ENCODE data around the gene CCN5. TPM values are rescaled to one million over a fixed set of nuclear protein-coding genes. Genes with fewer than 3 reads are reported as not detected.

CCN5 gene
- total RNA-seq, 2 experiments from 2014 or later: not detected

DNA sequence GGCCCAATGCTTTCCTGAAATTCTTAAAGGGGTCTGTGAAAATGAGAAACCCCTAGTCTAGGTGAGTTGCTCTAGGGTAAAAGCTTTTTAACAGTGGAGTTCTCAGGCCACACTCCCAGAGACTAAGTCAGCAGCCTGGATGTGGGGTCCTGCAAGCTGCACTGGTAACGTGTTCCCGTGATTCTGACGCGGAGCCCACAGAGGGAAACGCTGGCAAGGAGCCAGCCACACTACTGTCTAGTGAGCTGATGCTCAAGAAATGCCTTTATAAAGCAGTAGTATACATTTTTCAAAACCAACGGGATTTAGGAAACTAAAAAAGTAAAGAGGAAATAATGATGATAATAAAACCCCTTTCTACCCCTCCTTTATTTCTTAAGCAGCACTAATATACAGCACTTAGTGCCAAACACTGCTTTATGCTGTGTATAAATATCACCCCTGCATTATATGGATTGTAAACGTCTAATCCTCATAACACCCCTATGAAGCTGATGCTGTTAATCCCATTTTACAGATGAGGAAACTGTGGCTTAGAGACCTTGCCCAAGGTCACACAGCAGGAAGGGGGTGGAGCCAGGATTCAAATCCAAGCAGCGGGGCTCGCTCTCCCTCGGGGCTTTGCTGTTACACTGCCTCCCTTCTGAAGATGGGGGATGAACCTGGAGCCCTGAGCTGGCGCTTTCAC is 55.5 kb downstream of the CCN5 start:
- Mint-ChIP-seq H3K36me3 (ENCODE audit: low read depth) (no peaks in the 10 kb centered on the region), H3K4me1 (ENCODE audit: low read depth) (no peaks in the 10 kb centered on the region), H3K4me3 (no peak overlapping the region), H3K27me3 (peaks cover 2% of the 10 kb centered on the region), H3K27ac (no peak overlapping the region), H3K9me3 (no peaks in the 10 kb centered on the region)
- TF ChIP-seq, protein P1, sequence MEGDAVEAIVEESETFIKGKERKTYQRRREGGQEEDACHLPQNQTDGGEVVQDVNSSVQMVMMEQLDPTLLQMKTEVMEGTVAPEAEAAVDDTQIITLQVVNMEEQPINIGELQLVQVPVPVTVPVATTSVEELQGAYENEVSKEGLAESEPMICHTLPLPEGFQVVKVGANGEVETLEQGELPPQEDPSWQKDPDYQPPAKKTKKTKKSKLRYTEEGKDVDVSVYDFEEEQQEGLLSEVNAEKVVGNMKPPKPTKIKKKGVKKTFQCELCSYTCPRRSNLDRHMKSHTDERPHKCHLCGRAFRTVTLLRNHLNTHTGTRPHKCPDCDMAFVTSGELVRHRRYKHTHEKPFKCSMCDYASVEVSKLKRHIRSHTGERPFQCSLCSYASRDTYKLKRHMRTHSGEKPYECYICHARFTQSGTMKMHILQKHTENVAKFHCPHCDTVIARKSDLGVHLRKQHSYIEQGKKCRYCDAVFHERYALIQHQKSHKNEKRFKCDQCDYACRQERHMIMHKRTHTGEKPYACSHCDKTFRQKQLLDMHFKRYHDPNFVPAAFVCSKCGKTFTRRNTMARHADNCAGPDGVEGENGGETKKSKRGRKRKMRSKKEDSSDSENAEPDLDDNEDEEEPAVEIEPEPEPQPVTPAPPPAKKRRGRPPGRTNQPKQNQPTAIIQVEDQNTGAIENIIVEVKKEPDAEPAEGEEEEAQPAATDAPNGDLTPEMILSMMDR (IDR thresholded peaks at IDR 0.05): no peak
- ChIA-PET POLR2A (no interaction called here), CTCF (interaction anchor here (1.4 kb wide), 1 partner anchor 10 kb away, joined by 3 read pairs; no protein-coding TSS in a partner anchor)
- DNase-seq (no peak), ATAC-seq (no peak)
- intact Hi-C loops (cut with micrococcal nuclease): no loop called here

DNA sequence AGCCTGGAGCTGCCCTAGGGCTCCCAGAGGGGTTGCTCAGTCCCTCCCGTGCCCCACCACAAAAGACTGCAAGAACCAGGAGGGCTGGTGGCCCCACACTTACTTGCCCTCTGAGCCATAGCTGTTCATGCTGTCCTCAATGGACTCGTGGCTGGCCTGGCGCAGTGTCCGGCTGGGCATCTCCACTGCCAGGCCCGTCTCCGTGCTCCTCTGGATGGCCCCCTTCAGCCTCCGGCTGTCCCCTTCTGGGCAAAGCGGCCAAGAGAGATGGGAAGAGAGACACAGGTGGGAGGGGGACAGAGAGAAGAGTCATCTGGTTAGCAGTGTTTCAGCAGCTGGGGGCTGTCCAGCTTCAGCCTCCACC is 56.0 kb downstream of the CCN5 start:
- ChIA-PET POLR2A (no interaction called here), CTCF (interaction anchor here (1.4 kb wide), 1 partner anchor 11 kb away, joined by 3 read pairs; no protein-coding TSS in a partner anchor)
- intact Hi-C loops (cut with micrococcal nuclease): no loop called here

DNA sequence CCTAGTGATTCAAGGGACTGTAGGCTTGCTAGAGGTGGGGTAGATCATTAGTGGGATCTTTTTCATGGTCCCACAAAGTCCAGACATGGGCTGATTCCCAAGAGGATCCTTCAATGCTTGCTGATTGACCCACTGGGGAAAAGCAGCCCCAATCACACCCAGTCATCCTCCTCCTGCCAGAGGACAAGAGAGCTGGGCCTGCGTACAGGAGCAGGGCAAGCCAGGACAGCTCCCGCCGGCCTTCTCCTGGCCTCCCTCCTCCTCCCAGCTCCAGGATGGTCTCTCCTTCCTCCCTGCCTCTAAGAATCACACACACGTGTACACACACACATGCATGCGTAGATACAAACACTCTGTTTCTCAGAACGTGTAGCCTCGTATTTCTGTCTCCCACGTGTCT is 57.5 kb downstream of the CCN5 start:
- TF ChIP-seq, protein P1 (IDR thresholded peaks at IDR 0.05): no peak
- no peaks in the 10 kb centered on the region for H3K36me3 Mint-ChIP-seq (ENCODE audit: low read depth)
- POLR2A ChIA-PET: no interaction called here
- ATAC-seq (no peak), DNase-seq (no peak)
- H3K4me1 Mint-ChIP-seq (ENCODE audit: low read depth): no peaks in the 10 kb centered on the region
- H3K27ac Mint-ChIP-seq: no peak overlapping the region
- CTCF ChIA-PET: no interaction called here
- H3K27me3 Mint-ChIP-seq: peaks cover 6% of the 10 kb centered on the region
- intact Hi-C loops (cut with micrococcal nuclease): no loop called here
- H3K4me3 Mint-ChIP-seq: no peak overlapping the region
- no peaks in the 10 kb centered on the region for H3K9me3 Mint-ChIP-seq

More for the DNA sequence above, 56.0 kb downstream of the CCN5 start:
- H3K4me1 Mint-ChIP-seq (ENCODE audit: low read depth): no peaks in the 10 kb centered on the region
- H3K4me3 Mint-ChIP-seq: no peak overlapping the region
- TF ChIP-seq, protein P1 (IDR thresholded peaks at IDR 0.05): no peak
- no peak overlapping the region for H3K27ac Mint-ChIP-seq
- H3K27me3 Mint-ChIP-seq: peaks cover 3% of the 10 kb centered on the region
- no peak for ATAC-seq
- H3K9me3 Mint-ChIP-seq: no peaks in the 10 kb centered on the region
- no peaks in the 10 kb centered on the region for H3K36me3 Mint-ChIP-seq (ENCODE audit: low read depth)
- no peak for DNase-seq

DNA sequence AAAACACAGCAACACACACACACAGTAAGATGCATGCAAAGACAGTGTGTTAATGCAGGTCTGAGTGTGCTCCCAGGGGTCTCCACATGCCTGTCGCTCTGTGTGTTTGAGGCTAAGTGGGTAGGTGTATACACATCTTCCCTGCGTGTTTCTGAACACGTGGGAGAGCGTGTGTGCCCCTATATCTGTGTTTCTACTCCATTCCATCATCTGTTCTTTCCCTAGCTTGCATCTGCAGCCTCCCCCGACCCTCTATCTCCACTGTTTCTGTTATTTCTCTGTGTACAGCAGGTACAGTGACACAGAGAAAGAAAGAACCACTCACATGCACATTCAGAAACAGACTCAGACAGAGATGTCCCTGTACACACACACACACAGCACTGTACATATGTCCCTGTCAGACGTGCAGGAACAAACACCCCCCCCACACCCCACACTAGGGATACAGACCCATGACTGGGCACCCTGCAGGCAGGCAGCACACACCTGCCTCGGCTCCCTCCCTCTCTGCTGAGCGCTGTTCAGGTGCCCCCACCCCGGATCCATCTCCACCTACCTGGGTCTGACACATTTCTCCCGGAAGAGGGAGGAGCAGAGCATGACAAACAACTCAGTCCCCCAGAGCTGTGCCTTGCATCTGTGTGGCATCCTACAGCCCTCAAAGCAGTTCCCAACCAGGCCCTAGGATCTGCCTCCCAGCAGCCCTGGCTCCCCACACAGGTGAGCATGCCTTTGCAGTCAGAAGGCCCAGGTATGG is 58.1 kb downstream of the CCN5 start:
- intact Hi-C loops (cut with micrococcal nuclease): no loop called here
- no peak for DNase-seq
- no peaks in the 10 kb centered on the region for H3K4me1 Mint-ChIP-seq (ENCODE audit: low read depth)
- ChIA-PET CTCF (interaction anchor here (0.8 kb wide), 1 partner anchor 27 kb away, joined by 3 read pairs; no protein-coding TSS in a partner anchor), POLR2A (no interaction called here)
- TF ChIP-seq, protein P1 (IDR thresholded peaks at IDR 0.05): no peak
- ATAC-seq: no peak
- H3K9me3 Mint-ChIP-seq: no peaks in the 10 kb centered on the region
- peaks cover 6% of the 10 kb centered on the region for H3K27me3 Mint-ChIP-seq
- H3K4me3 Mint-ChIP-seq: no peak overlapping the region
- H3K36me3 Mint-ChIP-seq (ENCODE audit: low read depth): no peaks in the 10 kb centered on the region
- no peak overlapping the region for H3K27ac Mint-ChIP-seq

DNA sequence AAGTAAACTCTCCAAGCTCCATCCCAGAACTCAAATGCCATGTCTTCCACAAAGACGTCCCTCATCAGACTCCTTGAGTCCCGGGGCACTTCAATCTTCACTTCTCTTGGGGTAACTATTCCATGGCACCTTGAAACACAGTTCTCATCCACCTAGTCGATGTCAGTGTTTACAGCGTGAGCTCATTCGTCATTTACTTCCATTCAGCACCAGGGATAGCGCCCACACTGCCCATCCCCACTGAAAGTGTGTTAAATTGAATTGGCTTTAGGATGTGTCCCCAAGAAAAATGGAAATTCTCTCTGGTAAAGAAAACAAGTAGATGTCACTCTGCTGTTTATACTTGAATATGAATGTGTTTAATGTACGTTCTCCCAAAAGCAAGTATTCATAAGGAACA is 61.8 kb downstream of the CCN5 start:
- DNase-seq: peak; percentile 19
- Mint-ChIP-seq H3K27me3 (peaks cover 12% of the 10 kb centered on the region), H3K27ac (no peak overlapping the region), H3K4me3 (no peak overlapping the region), H3K9me3 (no peaks in the 10 kb centered on the region), H3K36me3 (ENCODE audit: low read depth) (no peaks in the 10 kb centered on the region), H3K4me1 (ENCODE audit: low read depth) (no peaks in the 10 kb centered on the region)
- intact Hi-C loops (cut with micrococcal nuclease): no loop called here
- POLR2A ChIA-PET: no interaction called here
- TF ChIP-seq, protein P1 (IDR thresholded peaks at IDR 0.05): no peak
- CTCF ChIA-PET: no interaction called here
- no peak for ATAC-seq
